ENCODE measurements around the gene C1R. TPM values are rescaled to one million over a fixed set of nuclear protein-coding genes. Genes with fewer than 3 reads are reported as not detected.

C1R gene
- total and polyA plus RNA-seq, 2 of the 8 experiments (the other 6 are each of a cell fraction or from before 2014, with no cell fraction given) = 6.9 to 16.3 TPM

DNA sequence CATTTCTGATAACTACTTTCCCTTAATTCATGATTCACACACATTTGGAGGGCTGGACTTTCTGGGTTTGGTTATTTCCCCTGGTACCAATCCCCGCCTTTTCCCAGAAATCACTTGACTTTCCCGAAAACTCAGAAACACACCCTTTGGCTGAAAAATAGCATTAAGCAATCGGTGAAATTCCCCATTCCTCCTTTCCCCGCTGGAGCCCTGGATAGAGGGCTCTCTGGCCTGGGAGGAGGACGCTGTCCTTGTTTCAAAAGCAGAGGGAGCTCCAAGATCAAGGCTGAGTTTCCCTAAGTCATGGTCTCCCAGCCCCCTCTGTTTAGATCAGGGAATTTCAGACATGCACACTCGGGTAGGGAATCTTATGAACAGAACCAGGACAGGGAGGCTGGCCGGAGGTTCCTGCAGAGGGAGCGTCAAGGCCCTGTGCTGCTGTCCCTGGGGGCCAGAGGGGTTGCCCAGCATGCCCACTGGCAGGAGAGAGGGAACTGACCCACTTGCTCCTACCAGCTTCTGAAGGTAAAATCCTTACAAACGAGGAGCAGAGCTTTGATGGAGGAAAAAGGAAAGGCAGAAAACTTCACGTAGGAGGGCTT lies 31.8 kb downstream of the C1R start, which contains the start of gene C1S (continued):
- TF ChIP-seq EGR1 (IDR thresholded peaks at IDR 0.05; ENCODE audit: borderline replicate concordance, low read depth, low read length) (no peak), KDM5A (IDR thresholded peaks at IDR 0.05; ENCODE audit: low read length) (no peak), SIN3A (conservative IDR thresholded peaks at IDR 0.05 in 1 of 2, IDR thresholded peaks at IDR 0.05 in 1 of 2; ENCODE audit: low read depth in 1 of 2, low read length in 2 of 2) (0 out of 4 replicates have a peak, but pooled peaks of 1 of the 2 experiments have one; percentile 40), BRCA1 (IDR thresholded peaks at IDR 0.05; ENCODE audit: low read depth, low read length) (no peak), SIX5 (IDR thresholded peaks at IDR 0.05; ENCODE audit: low read depth, low read length) (no peak), BACH1 (IDR thresholded peaks at IDR 0.05; ENCODE audit: low read length) (peak; percentile 95), CHD1 (IDR thresholded peaks at IDR 0.05; ENCODE audit: low read depth, low read length) (no peak), CEBPB (IDR thresholded peaks at IDR 0.05; ENCODE audit: low read depth, low read length) (peak; percentile 66), TBP (IDR thresholded peaks at IDR 0.05; ENCODE audit: low read depth, low read length) (no peak), YY1 (IDR thresholded peaks at IDR 0.05; ENCODE audit: low read depth, low read length) (no peak), SRF (IDR thresholded peaks at IDR 0.05; ENCODE audit: low read depth, low read length) (no peak), EP300 (IDR thresholded peaks at IDR 0.05; ENCODE audit: borderline replicate concordance in 1 of 2, low read depth in 2 of 2, low read length in 2 of 2) (no peak), CBX5 (IDR thresholded peaks at IDR 0.05; ENCODE audit: low read depth, low read length) (no peak), SP4 (IDR thresholded peaks at IDR 0.05; ENCODE audit: low read length) (no peak), RXRA (IDR thresholded peaks at IDR 0.05; ENCODE audit: insufficient read depth, low read depth, low read length) (no peak), KDM1A (IDR thresholded peaks at IDR 0.05; ENCODE audit: borderline replicate concordance, low read length) (no peak), EZH2 (IDR thresholded peaks at IDR 0.05; ENCODE audit: low read depth, low read length, severe bottlenecking) (no peak), CTBP2 (IDR thresholded peaks at IDR 0.05; ENCODE audit: borderline replicate concordance, insufficient read depth, insufficient read length, low read length) (no peak), HDAC2 (IDR thresholded peaks at IDR 0.05; ENCODE audit: borderline replicate concordance in 1 of 2, low read depth in 2 of 2, low read length in 2 of 2) (no peak), CHD2 (IDR thresholded peaks at IDR 0.05; ENCODE audit: low read length) (peak; percentile 32; the same call in 1 of the 2 replicates), ASH2L (IDR thresholded peaks at IDR 0.05; ENCODE audit: low read length) (peak; percentile 26)
- TF ChIP-seq, protein P1, sequence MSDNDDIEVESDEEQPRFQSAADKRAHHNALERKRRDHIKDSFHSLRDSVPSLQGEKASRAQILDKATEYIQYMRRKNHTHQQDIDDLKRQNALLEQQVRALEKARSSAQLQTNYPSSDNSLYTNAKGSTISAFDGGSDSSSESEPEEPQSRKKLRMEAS (IDR thresholded peaks at IDR 0.05) = no peak
- TF ChIP-seq, protein P2, sequence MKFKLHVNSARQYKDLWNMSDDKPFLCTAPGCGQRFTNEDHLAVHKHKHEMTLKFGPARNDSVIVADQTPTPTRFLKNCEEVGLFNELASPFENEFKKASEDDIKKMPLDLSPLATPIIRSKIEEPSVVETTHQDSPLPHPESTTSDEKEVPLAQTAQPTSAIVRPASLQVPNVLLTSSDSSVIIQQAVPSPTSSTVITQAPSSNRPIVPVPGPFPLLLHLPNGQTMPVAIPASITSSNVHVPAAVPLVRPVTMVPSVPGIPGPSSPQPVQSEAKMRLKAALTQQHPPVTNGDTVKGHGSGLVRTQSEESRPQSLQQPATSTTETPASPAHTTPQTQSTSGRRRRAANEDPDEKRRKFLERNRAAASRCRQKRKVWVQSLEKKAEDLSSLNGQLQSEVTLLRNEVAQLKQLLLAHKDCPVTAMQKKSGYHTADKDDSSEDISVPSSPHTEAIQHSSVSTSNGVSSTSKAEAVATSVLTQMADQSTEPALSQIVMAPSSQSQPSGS (IDR thresholded peaks at IDR 0.05; ENCODE audit: low read length) = no peak
